HG02970 (cell line): ENCODE results near the gene ZNF107.
"Not testable (repeated sequence)": the region's sequence is repeated elsewhere in the genome, so short reads cannot be mapped to it uniquely, and the experiment has no call there.

Source experiments
- ATAC-seq: cut with Tn5 transposase; IDR thresholded peaks from one replicate; pipeline ENCODE4 v1.9.1; 2021; ENCODE audit warnings: mild to moderate bottlenecking, moderate library complexity, moderate number of reproducible peaks; ENCODE audit not compliant: unreplicated experiment, low FRiP score

Gene ZNF107

DNA sequence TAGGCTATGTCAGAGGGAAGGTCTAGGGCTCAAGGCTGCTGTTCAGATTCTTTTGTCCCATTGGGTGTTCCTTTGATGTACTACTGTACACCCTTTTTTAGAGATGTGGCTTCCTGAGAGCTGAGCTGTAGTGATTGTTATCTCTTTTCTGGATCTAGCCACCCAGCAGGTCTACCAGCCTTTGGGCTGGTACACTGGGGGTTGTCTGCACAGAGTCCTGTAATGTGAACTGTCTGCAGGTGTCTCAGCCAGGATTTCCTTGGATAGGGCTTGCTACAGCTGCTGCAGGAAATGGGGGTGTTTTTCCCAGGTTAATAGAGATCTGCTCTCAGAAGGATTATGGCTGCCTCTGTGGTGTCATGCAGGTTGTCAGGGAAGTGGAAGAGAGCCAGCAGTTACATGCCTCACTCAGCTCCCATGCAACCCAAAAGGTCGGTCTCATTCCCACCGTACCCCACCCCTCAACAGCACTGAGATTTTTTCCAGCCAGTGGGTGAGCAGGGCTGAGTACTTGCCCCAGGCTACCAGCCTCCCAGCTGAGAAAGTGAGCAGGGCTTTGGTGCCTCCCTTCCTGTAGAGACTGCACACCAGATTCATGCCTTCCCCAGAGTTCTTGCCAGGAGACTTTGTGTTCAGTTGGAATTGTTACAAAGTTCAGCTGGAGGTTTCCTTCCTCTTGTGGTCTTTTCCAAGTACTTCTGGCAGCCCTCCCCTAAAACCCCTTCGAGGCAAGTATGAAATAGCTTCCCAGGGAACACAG lies 63.3 kb downstream of the ZNF107 start:
- no peak for ATAC-seq

DNA sequence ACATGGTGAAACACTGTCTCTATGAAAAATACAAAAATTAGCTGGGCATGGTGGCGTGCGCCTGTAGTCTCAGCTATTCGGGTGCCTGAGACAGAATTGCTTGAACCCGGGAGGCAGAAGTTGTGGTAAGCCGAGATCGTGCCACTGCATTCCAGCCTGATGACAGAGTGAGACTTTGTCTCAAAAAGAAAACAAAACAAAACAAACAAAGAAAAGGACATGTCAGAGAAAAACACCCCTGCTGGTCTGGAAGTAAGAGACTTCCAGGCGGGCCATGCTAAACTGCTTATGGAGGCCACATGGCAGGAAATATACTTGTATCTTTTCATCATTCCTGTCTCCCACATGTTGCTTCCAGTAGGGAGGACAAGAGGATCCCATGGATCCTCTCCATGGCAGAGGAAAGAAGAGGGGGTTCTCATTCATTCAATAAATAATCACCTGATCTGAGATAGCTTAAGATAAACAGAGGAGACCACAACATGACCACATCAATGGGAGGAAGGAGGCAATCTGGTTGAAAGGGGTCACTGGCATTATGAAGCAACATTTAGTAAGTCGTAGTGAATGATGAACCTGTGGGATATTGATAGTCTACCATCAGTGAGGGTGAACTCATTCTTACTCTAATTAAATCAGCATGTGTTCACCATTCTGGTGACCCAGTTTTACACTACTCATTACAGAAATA lies 67.8 kb downstream of the ZNF107 start:
- no peak for ATAC-seq

DNA sequence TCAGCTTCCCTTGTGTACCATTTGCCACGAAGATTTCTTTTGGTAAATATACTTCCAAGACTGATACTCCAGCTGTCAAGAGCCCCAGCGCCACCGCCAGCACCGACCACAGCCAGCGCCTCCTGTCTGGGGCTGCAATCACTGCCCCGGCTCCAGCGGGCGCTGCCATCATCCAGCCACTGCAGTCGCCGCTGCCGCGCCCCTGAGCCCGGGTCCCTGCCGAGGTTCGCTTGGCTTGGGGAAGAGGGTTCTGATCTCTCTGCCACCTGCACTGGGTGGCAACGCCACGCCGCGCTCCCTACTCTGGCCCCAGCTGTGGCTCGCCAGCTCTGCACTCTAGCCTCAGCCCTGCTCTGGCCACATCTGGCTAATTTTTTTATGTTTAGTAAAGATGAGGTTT lies 70.6 kb downstream of the ZNF107 start:
- no peak for ATAC-seq

DNA sequence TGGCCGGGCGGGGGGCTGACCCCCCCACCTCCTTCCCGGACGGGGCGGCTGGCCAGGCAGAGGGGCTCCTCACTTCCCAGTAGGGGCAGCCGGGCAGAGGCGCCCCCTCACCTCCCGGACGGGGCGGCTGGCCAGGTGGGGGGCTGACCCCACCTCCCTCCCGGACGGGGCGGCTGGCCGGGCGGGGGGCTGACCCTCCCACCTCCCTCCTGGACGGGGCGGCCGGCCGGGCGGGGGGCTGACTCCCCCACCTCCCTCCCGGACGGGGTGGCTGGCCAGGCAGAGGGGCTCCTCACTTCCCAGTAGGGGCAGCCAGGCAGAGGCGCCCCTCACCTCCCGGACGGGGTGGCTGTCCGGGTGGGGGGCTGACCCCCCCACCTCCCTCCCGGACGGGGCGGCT lies 72.5 kb downstream of the ZNF107 start:
- not testable (repeated sequence) for ATAC-seq

DNA sequence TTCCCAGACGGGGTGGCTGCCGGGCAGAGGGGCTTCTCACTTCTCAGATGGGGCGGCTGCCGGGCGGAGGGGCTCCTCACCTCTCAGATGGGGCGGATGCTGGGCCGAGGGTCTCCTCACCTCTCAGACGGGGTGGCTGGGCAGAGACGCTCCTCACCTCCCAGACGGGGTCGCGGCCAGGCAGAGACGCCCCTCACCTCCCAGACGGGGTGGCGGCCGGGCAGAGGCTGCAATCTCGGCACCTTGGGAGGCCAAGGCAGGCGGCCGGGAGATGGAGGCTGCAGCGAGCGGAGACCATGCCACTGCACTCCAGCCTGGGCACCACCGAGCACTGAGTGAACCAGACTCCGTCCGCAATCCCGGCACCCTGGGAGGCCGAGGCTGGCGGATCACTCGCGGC lies 73.0 kb downstream of the ZNF107 start:
- ATAC-seq: not testable (repeated sequence)

DNA sequence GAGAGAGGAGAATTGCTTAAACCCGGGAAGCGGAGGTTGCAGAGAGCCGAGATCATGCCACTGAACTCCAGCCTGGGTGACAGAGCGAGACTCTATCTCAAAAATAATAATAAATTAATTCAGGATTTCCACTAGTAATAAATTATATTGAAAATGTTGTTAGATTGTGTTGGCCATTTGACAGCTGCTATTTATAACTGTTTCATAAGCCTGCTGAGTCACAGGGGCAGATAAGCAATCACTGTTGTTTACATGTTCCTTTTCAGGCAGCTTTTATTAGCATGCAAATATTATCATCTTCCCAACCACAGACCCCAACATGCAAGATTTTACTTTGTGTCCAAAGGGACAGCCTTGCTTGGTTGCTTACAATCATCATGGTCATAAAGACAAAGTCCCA lies 78.7 kb downstream of the ZNF107 start:
- no peak for ATAC-seq

DNA sequence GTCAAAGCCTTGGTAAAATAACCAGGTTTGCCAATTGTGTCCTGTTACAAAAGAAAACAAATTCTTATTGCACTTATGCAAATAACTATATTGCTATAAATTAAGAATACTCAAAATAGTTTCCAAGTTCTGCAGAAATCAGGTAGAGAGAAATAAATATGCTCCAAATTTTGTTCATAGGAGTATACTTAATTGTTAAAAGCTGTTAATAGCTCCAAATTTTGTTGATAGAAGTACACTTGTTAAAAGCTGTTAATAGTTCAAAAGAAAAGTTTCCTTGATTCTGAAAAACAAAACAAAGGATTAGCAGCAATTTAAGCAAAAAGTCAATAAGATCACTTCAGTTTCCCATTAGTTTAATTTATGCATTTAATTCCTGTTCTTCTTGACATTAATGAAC lies 81.9 kb downstream of the ZNF107 start:
- ATAC-seq: no peak

DNA sequence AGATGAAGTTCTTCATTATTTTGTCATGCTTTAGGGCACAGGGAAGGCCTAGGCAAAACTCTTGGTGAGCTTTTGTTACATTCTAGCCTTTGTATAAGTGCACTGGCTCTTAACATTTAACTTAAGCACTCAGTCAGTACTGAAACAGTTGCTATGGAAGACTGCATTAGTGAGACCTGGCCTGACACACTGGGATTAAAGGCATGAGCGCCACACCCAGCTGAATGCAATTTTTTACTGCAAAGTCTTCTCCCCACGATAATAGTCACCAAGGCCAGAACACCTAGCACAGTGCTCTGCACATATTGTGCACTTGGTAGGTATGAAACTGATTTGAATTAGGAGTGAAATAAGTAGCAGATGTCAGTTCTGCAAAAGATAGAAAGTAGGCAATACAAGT lies 87.1 kb downstream of the ZNF107 start:
- no peak for ATAC-seq

DNA sequence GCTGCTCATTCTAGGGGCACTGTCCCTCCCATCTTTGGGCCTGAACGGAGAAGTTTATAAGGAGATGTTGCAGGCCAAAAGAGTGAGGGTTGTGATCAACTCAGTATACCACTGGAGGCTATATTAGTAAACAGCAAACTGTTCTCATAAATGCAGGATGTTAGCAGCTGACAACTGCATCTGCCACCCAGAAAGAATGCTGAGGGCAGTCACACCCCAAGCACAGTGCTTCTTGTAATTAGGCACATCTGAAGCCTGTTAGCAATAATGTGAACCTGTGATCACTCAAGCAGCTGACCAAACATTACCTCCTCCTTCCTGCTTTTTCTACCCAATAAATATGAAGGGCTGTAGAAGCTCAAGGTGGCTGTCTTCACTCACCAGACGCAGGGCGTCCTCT lies 89.9 kb downstream of the ZNF107 start:
- ATAC-seq: no peak

DNA sequence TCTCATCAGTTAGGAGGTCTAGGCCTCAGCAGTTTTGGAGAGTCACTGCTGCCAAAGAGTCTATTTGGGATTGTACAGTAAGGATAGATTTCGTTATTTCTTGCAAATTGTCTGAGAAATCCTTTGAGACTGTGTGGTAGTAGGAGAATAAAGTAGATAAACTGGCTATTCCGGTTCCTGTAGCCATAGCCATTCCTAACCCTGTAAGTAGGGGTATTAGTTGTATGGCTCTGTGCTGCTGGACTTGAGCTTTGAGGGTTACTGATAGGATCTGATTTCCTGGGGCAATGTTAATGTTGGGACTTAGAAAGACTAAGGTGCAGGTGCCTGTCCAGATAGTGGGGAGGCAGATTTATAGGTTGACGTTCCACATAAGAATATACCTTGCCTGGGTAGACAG lies 92.2 kb downstream of the ZNF107 start:
- ATAC-seq: no peak
